ENCODE measurements around the gene DYSF. TPM values are rescaled to one million over a fixed set of nuclear protein-coding genes. Genes with fewer than 3 reads are reported as not detected.

DYSF gene
- polyA plus RNA-seq, 1 of the 3 experiments (the other 2 are of a cell fraction), result 0.10 TPM

DNA sequence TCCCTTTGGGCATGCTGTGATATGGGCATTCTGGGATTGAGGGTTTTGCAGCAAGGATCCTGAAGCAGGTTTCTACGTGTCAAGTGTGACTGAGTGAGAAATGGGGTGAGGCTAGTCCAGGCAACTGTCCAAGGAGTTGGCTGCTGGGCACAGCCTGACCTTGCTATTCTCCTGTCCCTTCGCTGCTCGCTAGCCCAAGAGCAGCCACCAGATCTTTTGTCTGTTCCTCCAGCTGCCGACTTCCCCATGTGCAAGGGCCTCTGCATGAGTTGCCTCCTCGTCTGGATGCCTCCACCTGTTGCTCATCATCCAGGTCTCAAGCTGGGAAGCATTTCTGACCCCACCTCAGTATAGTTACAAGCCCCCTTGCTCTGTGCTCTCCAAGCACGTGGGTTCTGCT is 71.1 kb downstream of the DYSF start:
- Histone ChIP-seq H3K4me3 (ENCODE audit: low read depth in 2 of 2, low read length in 1 of 2) (no peak overlapping the region), H3K9ac (no peak overlapping the region), H3K36me3 (replicated peaks in 1 of 2; ENCODE audit: control insufficient read depth in 1 of 2, insufficient read depth in 2 of 2, low read length in 1 of 2) (no peaks in the 10 kb centered on the region), H4K20me1 (ENCODE audit: insufficient read depth) (no peaks in the 10 kb centered on the region), H3K27me3 (ENCODE audit: insufficient read depth) (peaks cover 19% of the 10 kb centered on the region; the same call in 1 of the 2 replicates), H3K9me2 (no peaks in the 10 kb centered on the region), H3K79me2 (ENCODE audit: insufficient read depth) (no peaks in the 10 kb centered on the region), H3K4me1 (ENCODE audit: control insufficient read depth in 1 of 2, insufficient read depth in 2 of 2, low read depth in 1 of 2, low read length in 1 of 2) (no peaks in the 10 kb centered on the region), H3K9me3 (no peaks in the 10 kb centered on the region), H3F3A (replicated peaks; ENCODE audit: insufficient read depth) (no peaks in the 10 kb centered on the region), H2AFZ (ENCODE audit: low read depth) (no peak overlapping the region), H3K27ac (ENCODE audit: low read depth in 2 of 2, low read length in 1 of 2) (no peak overlapping the region), H3K4me2 (no peak overlapping the region)
- CTCF ChIA-PET, result interaction anchor here (1.2 to 3.0 kb wide), 5 partner anchors 11 to 225 kb away, joined by 3 to 26 read pairs (median 4); no protein-coding TSS in a partner anchor
- WGBS (ENCODE audit: low lambda C conversion rate), result 35% methylated on average over 6 of the region's 6 CpGs
- DNase-seq, result no peak
- TF ChIP-seq FOXM1 (IDR thresholded peaks at IDR 0.05; ENCODE audit: low read depth) (no peak), GATA2 (CRISPR knock-in tag; IDR thresholded peaks at IDR 0.05) (no peak), RFX5 (IDR thresholded peaks at IDR 0.05; ENCODE audit: low read length) (no peak), GABPA (IDR thresholded peaks at IDR 0.05; ENCODE audit: low read depth) (no peak), RAD21 (IDR thresholded peaks at IDR 0.05; ENCODE audit: low read length) (no peak), USF1 (IDR thresholded peaks at IDR 0.05; ENCODE audit: borderline replicate concordance, low read depth) (no peak), POLR2AphosphoS5 (IDR thresholded peaks at IDR 0.05; ENCODE audit: low read depth, low read length) (no peak), SIN3A (IDR thresholded peaks at IDR 0.05; ENCODE audit: borderline replicate concordance, low read depth, low read length) (no peak), NFIC (IDR thresholded peaks at IDR 0.05; ENCODE audit: borderline replicate concordance) (no peak), RXRA (IDR thresholded peaks at IDR 0.05; ENCODE audit: borderline replicate concordance, low read depth) (no peak), TEAD4 (IDR thresholded peaks at IDR 0.05; ENCODE audit: borderline replicate concordance, insufficient read depth) (no peak), FOSL2 (IDR thresholded peaks at IDR 0.05; ENCODE audit: borderline replicate concordance, low read depth) (no peak), ELF1 (IDR thresholded peaks at IDR 0.05) (no peak)
- TF ChIP-seq, protein P1, sequence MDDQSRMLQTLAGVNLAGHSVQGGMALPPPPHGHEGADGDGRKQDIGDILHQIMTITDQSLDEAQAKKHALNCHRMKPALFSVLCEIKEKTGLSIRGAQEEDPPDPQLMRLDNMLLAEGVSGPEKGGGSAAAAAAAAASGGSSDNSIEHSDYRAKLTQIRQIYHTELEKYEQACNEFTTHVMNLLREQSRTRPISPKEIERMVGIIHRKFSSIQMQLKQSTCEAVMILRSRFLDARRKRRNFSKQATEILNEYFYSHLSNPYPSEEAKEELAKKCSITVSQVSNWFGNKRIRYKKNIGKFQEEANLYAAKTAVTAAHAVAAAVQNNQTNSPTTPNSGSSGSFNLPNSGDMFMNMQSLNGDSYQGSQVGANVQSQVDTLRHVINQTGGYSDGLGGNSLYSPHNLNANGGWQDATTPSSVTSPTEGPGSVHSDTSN (IDR thresholded peaks at IDR 0.05), result no peak
- TF ChIP-seq, protein P2, sequence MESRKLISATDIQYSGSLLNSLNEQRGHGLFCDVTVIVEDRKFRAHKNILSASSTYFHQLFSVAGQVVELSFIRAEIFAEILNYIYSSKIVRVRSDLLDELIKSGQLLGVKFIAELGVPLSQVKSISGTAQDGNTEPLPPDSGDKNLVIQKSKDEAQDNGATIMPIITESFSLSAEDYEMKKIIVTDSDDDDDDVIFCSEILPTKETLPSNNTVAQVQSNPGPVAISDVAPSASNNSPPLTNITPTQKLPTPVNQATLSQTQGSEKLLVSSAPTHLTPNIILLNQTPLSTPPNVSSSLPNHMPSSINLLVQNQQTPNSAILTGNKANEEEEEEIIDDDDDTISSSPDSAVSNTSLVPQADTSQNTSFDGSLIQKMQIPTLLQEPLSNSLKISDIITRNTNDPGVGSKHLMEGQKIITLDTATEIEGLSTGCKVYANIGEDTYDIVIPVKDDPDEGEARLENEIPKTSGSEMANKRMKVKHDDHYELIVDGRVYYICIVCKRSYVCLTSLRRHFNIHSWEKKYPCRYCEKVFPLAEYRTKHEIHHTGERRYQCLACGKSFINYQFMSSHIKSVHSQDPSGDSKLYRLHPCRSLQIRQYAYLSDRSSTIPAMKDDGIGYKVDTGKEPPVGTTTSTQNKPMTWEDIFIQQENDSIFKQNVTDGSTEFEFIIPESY (IDR thresholded peaks at IDR 0.05; ENCODE audit: borderline replicate concordance, low read depth), result no peak
- POLR2A ChIA-PET, result no interaction called here

- no peak overlapping the region for H3K9ac ChIP-seq
- H3K79me2 ChIP-seq (ENCODE audit: insufficient read depth), result no peaks in the 10 kb centered on the region
- no peaks in the 10 kb centered on the region for H3K36me3 ChIP-seq (replicated peaks in 1 of 2; ENCODE audit: control insufficient read depth in 1 of 2, insufficient read depth in 2 of 2, low read length in 1 of 2)
- DNase-seq, result no peak
- no peaks in the 10 kb centered on the region for H4K20me1 ChIP-seq (ENCODE audit: insufficient read depth)
- H2AFZ ChIP-seq (ENCODE audit: low read depth), result no peak overlapping the region
- TF ChIP-seq POLR2AphosphoS5 (IDR thresholded peaks at IDR 0.05; ENCODE audit: low read depth, low read length), result no peak
- TF ChIP-seq, protein P1 (IDR thresholded peaks at IDR 0.05), result no peak
- no peak for TF ChIP-seq TAF1 (IDR thresholded peaks at IDR 0.05; ENCODE audit: borderline replicate concordance, low read depth, low read length)
- TF ChIP-seq FOXJ3 (CRISPR knock-in tag; IDR thresholded peaks at IDR 0.05), result no peak
- no peaks in the 10 kb centered on the region for H3F3A ChIP-seq (replicated peaks; ENCODE audit: insufficient read depth)
- H3K4me3 ChIP-seq (ENCODE audit: low read depth in 2 of 2, low read length in 1 of 2), result no peak overlapping the region
- peaks cover 19% of the 10 kb centered on the region; the same call in 1 of the 2 replicates for H3K27me3 ChIP-seq (ENCODE audit: insufficient read depth)
- no peaks in the 10 kb centered on the region for H3K9me2 ChIP-seq
- ChIA-PET CTCF (interaction anchor here (0.8 to 3.0 kb wide), 7 partner anchors 9 to 1220 kb away, joined by 3 to 26 read pairs (median 3); no protein-coding TSS in a partner anchor), POLR2A (no interaction called here)
- no peaks in the 10 kb centered on the region for H3K4me1 ChIP-seq (ENCODE audit: control insufficient read depth in 1 of 2, insufficient read depth in 2 of 2, low read depth in 1 of 2, low read length in 1 of 2)
- no peak overlapping the region for H3K27ac ChIP-seq (ENCODE audit: low read depth in 2 of 2, low read length in 1 of 2)
- H3K9me3 ChIP-seq, result no peaks in the 10 kb centered on the region
- H3K4me2 ChIP-seq, result no peak overlapping the region
- WGBS (ENCODE audit: low lambda C conversion rate), result 80% methylated on average over 17 of the region's 17 CpGs
Observed at GRCh38 chr2:71526141-71526540, 72.8 kb downstream of the DYSF start.
